Panc1 (cell line): ENCODE measurements around the gene WNK2.

ENCODE experiments used
- TF ChIP-seq, protein P1 (sequence below): fragments of 450-650 bp; IDR thresholded peaks from 2 replicates; pipeline ENCODE4 v1.5.1; 2017; ENCODE audit warnings: mild to moderate bottlenecking
- TF ChIP-seq, protein P2 (sequence below), 2 experiments: IDR thresholded peaks; 2 replicates each; pipeline ENCODE4 v1.6.1; 2011 to 2012; ENCODE audit warnings: low read depth in 2 of 2, control low read depth in 1 of 2, low read length in 1 of 2, mild to moderate bottlenecking in 1 of 2, moderate library complexity in 1 of 2; ENCODE audit not compliant: insufficient read depth in 1 of 2

DNA sequence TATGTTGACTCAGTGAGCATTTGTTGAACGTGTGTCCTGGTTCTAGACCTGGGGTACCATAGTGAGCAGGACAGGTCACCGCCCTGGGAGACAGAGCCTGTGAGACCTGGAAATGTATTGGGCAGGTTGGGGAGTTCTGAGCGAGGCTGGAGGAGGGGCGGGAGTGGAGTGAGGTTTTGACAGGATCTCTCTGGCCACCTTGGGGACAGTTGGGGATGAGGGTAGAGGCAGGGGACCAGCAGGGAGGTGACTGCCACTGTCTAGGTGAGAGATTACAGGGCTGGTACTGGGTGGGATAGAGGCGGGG lies 7.4 kb downstream of the WNK2 start:
- TF ChIP-seq, protein P1, sequence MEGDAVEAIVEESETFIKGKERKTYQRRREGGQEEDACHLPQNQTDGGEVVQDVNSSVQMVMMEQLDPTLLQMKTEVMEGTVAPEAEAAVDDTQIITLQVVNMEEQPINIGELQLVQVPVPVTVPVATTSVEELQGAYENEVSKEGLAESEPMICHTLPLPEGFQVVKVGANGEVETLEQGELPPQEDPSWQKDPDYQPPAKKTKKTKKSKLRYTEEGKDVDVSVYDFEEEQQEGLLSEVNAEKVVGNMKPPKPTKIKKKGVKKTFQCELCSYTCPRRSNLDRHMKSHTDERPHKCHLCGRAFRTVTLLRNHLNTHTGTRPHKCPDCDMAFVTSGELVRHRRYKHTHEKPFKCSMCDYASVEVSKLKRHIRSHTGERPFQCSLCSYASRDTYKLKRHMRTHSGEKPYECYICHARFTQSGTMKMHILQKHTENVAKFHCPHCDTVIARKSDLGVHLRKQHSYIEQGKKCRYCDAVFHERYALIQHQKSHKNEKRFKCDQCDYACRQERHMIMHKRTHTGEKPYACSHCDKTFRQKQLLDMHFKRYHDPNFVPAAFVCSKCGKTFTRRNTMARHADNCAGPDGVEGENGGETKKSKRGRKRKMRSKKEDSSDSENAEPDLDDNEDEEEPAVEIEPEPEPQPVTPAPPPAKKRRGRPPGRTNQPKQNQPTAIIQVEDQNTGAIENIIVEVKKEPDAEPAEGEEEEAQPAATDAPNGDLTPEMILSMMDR, result no peak
- TF ChIP-seq, protein P2, sequence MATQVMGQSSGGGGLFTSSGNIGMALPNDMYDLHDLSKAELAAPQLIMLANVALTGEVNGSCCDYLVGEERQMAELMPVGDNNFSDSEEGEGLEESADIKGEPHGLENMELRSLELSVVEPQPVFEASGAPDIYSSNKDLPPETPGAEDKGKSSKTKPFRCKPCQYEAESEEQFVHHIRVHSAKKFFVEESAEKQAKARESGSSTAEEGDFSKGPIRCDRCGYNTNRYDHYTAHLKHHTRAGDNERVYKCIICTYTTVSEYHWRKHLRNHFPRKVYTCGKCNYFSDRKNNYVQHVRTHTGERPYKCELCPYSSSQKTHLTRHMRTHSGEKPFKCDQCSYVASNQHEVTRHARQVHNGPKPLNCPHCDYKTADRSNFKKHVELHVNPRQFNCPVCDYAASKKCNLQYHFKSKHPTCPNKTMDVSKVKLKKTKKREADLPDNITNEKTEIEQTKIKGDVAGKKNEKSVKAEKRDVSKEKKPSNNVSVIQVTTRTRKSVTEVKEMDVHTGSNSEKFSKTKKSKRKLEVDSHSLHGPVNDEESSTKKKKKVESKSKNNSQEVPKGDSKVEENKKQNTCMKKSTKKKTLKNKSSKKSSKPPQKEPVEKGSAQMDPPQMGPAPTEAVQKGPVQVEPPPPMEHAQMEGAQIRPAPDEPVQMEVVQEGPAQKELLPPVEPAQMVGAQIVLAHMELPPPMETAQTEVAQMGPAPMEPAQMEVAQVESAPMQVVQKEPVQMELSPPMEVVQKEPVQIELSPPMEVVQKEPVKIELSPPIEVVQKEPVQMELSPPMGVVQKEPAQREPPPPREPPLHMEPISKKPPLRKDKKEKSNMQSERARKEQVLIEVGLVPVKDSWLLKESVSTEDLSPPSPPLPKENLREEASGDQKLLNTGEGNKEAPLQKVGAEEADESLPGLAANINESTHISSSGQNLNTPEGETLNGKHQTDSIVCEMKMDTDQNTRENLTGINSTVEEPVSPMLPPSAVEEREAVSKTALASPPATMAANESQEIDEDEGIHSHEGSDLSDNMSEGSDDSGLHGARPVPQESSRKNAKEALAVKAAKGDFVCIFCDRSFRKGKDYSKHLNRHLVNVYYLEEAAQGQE (IDR thresholded peaks at IDR 0.05; ENCODE audit: insufficient read depth in 1 of 2, low read depth in 2 of 2, low read length in 1 of 2), result no peak
